Measurements from ENCODE around the gene KLC3. TPM values are rescaled to one million over a fixed set of nuclear protein-coding genes. Genes with fewer than 3 reads are reported as not detected.

KLC3 gene
- total RNA-seq, 1 experiment from 2014 or later, result not detected

- no peaks in the 10 kb centered on the region for H3K27me3 ChIP-seq (ENCODE audit: low read length)
Observed at GRCh38 chr19:45336696-45337251, 3.8 kb upstream of the KLC3 start.

GRCh38 chr19:45339629-45340028 is 921 bp upstream of the KLC3 start:
- H2AFZ ChIP-seq (ENCODE audit: low read length), result no peak overlapping the region
- DNase-seq, result no peak
- no peaks in the 10 kb centered on the region for H3K9me3 ChIP-seq (ENCODE audit: low read length)
- H3K4me1 ChIP-seq (ENCODE audit: low read length), result peaks cover 2% of the 10 kb centered on the region; the same call in 1 of the 2 replicates
- no peaks in the 10 kb centered on the region for H3K9me2 ChIP-seq (replicated peaks; ENCODE audit: insufficient read depth, low read length)
- no peak overlapping the region for H3K4me2 ChIP-seq (ENCODE audit: low read depth, low read length, poor library complexity, severe bottlenecking)
- no peak overlapping the region for H3K9ac ChIP-seq (ENCODE audit: low read length)
- H3K4me3 ChIP-seq (ENCODE audit: low read length), result no peak overlapping the region
- no peaks in the 10 kb centered on the region for H4K20me1 ChIP-seq (ENCODE audit: insufficient read depth, low read depth, low read length)
- no peaks in the 10 kb centered on the region for H3K27me3 ChIP-seq (ENCODE audit: low read length)
- no peaks in the 10 kb centered on the region for H3K79me2 ChIP-seq (ENCODE audit: low read length)
- H3K36me3 ChIP-seq (ENCODE audit: insufficient read depth, low read length), result no peaks in the 10 kb centered on the region
- no peak overlapping the region for H3K27ac ChIP-seq (ENCODE audit: low read length)

More at GRCh38 chr19:45336696-45337251, 3.8 kb upstream of the KLC3 start:
- Histone ChIP-seq H2AFZ (ENCODE audit: low read length) (no peak overlapping the region), H3K27ac (ENCODE audit: low read length) (no peak overlapping the region), H4K20me1 (ENCODE audit: insufficient read depth, low read depth, low read length) (no peaks in the 10 kb centered on the region), H3K36me3 (ENCODE audit: insufficient read depth, low read length) (no peaks in the 10 kb centered on the region), H3K79me2 (ENCODE audit: low read length) (no peaks in the 10 kb centered on the region), H3K9me2 (replicated peaks; ENCODE audit: insufficient read depth, low read length) (no peaks in the 10 kb centered on the region), H3K9me3 (ENCODE audit: low read length) (no peaks in the 10 kb centered on the region), H3K4me1 (ENCODE audit: low read length) (peaks cover 2% of the 10 kb centered on the region; the same call in 1 of the 2 replicates), H3K4me3 (ENCODE audit: low read length) (no peak overlapping the region), H3K9ac (ENCODE audit: low read length) (no peak overlapping the region), H3K4me2 (ENCODE audit: low read depth, low read length, poor library complexity, severe bottlenecking) (no peak overlapping the region)
- DNase-seq, result no peak

DNA sequence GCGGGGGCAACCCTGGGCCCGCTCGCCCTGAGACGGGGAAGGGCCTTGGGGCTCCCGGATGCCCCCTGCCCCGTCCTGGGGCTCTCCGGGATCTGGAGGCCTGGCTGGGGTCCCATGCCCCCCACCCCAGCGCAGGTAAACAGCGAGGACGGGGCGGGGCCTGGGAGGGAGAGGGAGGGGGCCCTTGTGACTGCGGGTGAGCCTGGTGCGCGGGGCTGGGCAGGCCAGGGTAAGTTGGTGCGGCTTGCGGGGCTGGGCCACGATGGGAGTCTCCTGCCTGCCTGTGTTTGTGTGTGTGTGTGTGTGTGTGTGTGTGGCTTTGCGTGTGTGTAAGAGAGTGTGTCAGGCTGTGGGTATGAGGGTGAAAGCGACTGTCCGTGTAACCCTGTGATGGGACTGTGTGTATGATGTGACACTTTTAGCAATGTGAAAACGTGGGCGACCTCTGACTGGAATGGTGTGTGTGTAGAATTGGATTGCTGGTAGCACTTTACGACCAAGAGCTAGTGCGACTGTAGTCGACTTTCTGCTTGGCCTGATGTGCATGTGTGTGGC is 426 bp downstream of the KLC3 start:
- Histone ChIP-seq H3K27me3 (ENCODE audit: low read length) (no peaks in the 10 kb centered on the region), H3K9me2 (replicated peaks; ENCODE audit: insufficient read depth, low read length) (no peaks in the 10 kb centered on the region), H3K36me3 (ENCODE audit: insufficient read depth, low read length) (no peaks in the 10 kb centered on the region), H3K4me3 (ENCODE audit: low read length) (no peak overlapping the region), H3K9me3 (ENCODE audit: low read length) (no peaks in the 10 kb centered on the region), H3K27ac (ENCODE audit: low read length) (no peak overlapping the region), H3K4me1 (ENCODE audit: low read length) (peaks cover 2% of the 10 kb centered on the region; the same call in 1 of the 2 replicates), H2AFZ (ENCODE audit: low read length) (no peak overlapping the region), H3K79me2 (ENCODE audit: low read length) (no peaks in the 10 kb centered on the region), H3K9ac (ENCODE audit: low read length) (no peak overlapping the region), H3K4me2 (ENCODE audit: low read depth, low read length, poor library complexity, severe bottlenecking) (no peak overlapping the region), H4K20me1 (ENCODE audit: insufficient read depth, low read depth, low read length) (no peaks in the 10 kb centered on the region)
- DNase-seq, result no peak

GRCh38 chr19:45342911-45343310 is 2.4 kb downstream of the KLC3 start:
- Histone ChIP-seq H3K9me3 (ENCODE audit: low read length) (no peaks in the 10 kb centered on the region), H4K20me1 (ENCODE audit: insufficient read depth, low read depth, low read length) (no peaks in the 10 kb centered on the region), H3K27me3 (ENCODE audit: low read length) (no peaks in the 10 kb centered on the region), H3K9ac (ENCODE audit: low read length) (no peak overlapping the region), H3K27ac (ENCODE audit: low read length) (no peak overlapping the region), H3K36me3 (ENCODE audit: insufficient read depth, low read length) (no peaks in the 10 kb centered on the region), H3K79me2 (ENCODE audit: low read length) (no peaks in the 10 kb centered on the region), H3K4me3 (ENCODE audit: low read length) (no peak overlapping the region), H3K9me2 (replicated peaks; ENCODE audit: insufficient read depth, low read length) (no peaks in the 10 kb centered on the region), H3K4me1 (ENCODE audit: low read length) (peaks cover 2% of the 10 kb centered on the region; the same call in 1 of the 2 replicates), H2AFZ (ENCODE audit: low read length) (no peak overlapping the region), H3K4me2 (ENCODE audit: low read depth, low read length, poor library complexity, severe bottlenecking) (no peak overlapping the region)
- no peak for DNase-seq

DNA sequence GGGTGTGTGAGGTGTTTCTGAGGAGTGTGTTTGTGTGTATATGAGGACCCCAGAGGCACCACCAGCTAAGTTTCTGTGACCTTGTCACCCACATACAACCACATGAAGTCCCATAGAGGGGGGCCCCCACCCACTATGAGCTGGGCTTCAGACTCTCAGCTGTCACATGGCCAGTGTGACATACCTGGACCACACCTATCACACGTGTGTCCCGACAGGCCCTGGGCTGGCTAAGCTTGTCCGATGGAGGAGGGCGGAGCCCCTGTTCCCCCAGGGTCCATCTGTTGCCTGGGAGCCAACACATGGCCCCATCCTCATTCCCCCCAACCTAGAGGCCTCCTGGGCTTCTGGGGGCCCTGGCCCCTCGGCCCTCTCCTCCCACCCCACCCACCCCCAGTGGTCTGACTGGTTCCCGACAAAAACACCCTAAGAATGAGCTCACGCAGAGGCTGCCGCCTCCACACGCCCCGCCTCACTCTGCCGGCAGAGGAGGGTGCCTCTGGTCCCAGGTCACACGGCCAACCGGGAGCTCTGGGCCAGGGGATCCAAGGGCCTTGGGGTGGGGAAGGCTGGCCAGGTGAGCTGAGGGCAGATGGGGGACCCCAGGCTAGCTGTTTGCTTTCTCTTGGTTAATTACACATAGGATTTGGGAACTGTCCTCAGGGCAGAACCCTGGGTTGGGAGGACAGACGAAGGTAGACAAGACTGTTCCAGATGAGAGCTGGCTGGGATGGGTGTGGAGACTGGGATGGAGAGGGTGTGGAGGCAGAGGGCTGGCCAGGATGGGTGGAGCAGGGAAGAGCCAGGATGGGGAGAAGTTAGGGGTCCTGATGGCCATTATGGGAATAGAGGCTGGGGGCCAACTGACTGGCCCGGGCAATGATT is 4.3 kb downstream of the KLC3 start:
- no peaks in the 10 kb centered on the region for H3K4me1 ChIP-seq (ENCODE audit: low read length)
- H4K20me1 ChIP-seq (ENCODE audit: insufficient read depth, low read depth, low read length), result no peaks in the 10 kb centered on the region
- H3K36me3 ChIP-seq (ENCODE audit: insufficient read depth, low read length), result no peaks in the 10 kb centered on the region
- DNase-seq, result no peak
- no peak overlapping the region for H2AFZ ChIP-seq (ENCODE audit: low read length)
- no peak overlapping the region for H3K27ac ChIP-seq (ENCODE audit: low read length)
- H3K9me3 ChIP-seq (ENCODE audit: low read length), result no peaks in the 10 kb centered on the region
- no peak overlapping the region for H3K4me2 ChIP-seq (ENCODE audit: low read depth, low read length, poor library complexity, severe bottlenecking)
- H3K4me3 ChIP-seq (ENCODE audit: low read length), result no peak overlapping the region
- H3K79me2 ChIP-seq (ENCODE audit: low read length), result no peaks in the 10 kb centered on the region
- no peaks in the 10 kb centered on the region for H3K9me2 ChIP-seq (replicated peaks; ENCODE audit: insufficient read depth, low read length)
- no peak overlapping the region for H3K9ac ChIP-seq (ENCODE audit: low read length)
- H3K27me3 ChIP-seq (ENCODE audit: low read length), result no peaks in the 10 kb centered on the region

GRCh38 chr19:45345506-45345860 is 4.9 kb downstream of the KLC3 start:
- Histone ChIP-seq H3K27me3 (ENCODE audit: low read length) (no peaks in the 10 kb centered on the region), H3K79me2 (ENCODE audit: low read length) (no peaks in the 10 kb centered on the region), H3K9me3 (ENCODE audit: low read length) (no peaks in the 10 kb centered on the region), H2AFZ (ENCODE audit: low read length) (no peak overlapping the region), H3K4me3 (ENCODE audit: low read length) (no peak overlapping the region), H3K4me1 (ENCODE audit: low read length) (no peaks in the 10 kb centered on the region), H4K20me1 (ENCODE audit: insufficient read depth, low read depth, low read length) (0 out of 2 replicates have a peak, but pooled peaks cover 2% of the 10 kb centered on the region), H3K4me2 (ENCODE audit: low read depth, low read length, poor library complexity, severe bottlenecking) (no peak overlapping the region), H3K36me3 (ENCODE audit: insufficient read depth, low read length) (no peaks in the 10 kb centered on the region), H3K9me2 (replicated peaks; ENCODE audit: insufficient read depth, low read length) (no peaks in the 10 kb centered on the region), H3K9ac (ENCODE audit: low read length) (no peak overlapping the region), H3K27ac (ENCODE audit: low read length) (no peak overlapping the region)
- no peak for DNase-seq

GRCh38 chr19:45346449-45346848 is 5.9 kb downstream of the KLC3 start:
- no peak overlapping the region for H3K4me2 ChIP-seq (ENCODE audit: low read depth, low read length, poor library complexity, severe bottlenecking)
- no peaks in the 10 kb centered on the region for H3K9me3 ChIP-seq (ENCODE audit: low read length)
- DNase-seq, result no peak
- no peak overlapping the region for H2AFZ ChIP-seq (ENCODE audit: low read length)
- no peaks in the 10 kb centered on the region for H3K27me3 ChIP-seq (ENCODE audit: low read length)
- H4K20me1 ChIP-seq (ENCODE audit: insufficient read depth, low read depth, low read length), result 0 out of 2 replicates have a peak, but pooled peaks cover 2% of the 10 kb centered on the region
- no peak overlapping the region for H3K4me3 ChIP-seq (ENCODE audit: low read length)
- no peak overlapping the region for H3K27ac ChIP-seq (ENCODE audit: low read length)
- no peaks in the 10 kb centered on the region for H3K79me2 ChIP-seq (ENCODE audit: low read length)
- no peak overlapping the region for H3K9ac ChIP-seq (ENCODE audit: low read length)
- no peaks in the 10 kb centered on the region for H3K4me1 ChIP-seq (ENCODE audit: low read length)
- H3K9me2 ChIP-seq (replicated peaks; ENCODE audit: insufficient read depth, low read length), result no peaks in the 10 kb centered on the region
- no peaks in the 10 kb centered on the region for H3K36me3 ChIP-seq (ENCODE audit: insufficient read depth, low read length)

GRCh38 chr19:45347570-45348366 is 7.2 kb downstream of the KLC3 start:
- no peak overlapping the region for H3K27ac ChIP-seq (ENCODE audit: low read length)
- H3K4me1 ChIP-seq (ENCODE audit: low read length), result no peaks in the 10 kb centered on the region
- no peak overlapping the region for H3K4me3 ChIP-seq (ENCODE audit: low read length)
- no peaks in the 10 kb centered on the region for H3K9me2 ChIP-seq (replicated peaks; ENCODE audit: insufficient read depth, low read length)
- H2AFZ ChIP-seq (ENCODE audit: low read length), result no peak overlapping the region
- no peaks in the 10 kb centered on the region for H3K27me3 ChIP-seq (ENCODE audit: low read length)
- H3K9ac ChIP-seq (ENCODE audit: low read length), result no peak overlapping the region
- no peaks in the 10 kb centered on the region for H3K79me2 ChIP-seq (ENCODE audit: low read length)
- H3K36me3 ChIP-seq (ENCODE audit: insufficient read depth, low read length), result no peaks in the 10 kb centered on the region
- H4K20me1 ChIP-seq (ENCODE audit: insufficient read depth, low read depth, low read length), result 0 out of 2 replicates have a peak, but pooled peaks cover 2% of the 10 kb centered on the region
- H3K9me3 ChIP-seq (ENCODE audit: low read length), result no peaks in the 10 kb centered on the region
- no peak for DNase-seq
- H3K4me2 ChIP-seq (ENCODE audit: low read depth, low read length, poor library complexity, severe bottlenecking), result no peak overlapping the region
